ENCODE measurements around the gene GJB3. TPM values are rescaled to one million over a fixed set of nuclear protein-coding genes. Genes with fewer than 3 reads are reported as not detected.

GJB3 gene
- polyA plus RNA-seq, 1 donor (not counting 4 experiments of a cell fraction or from before 2014, with no cell fraction given) = 133 TPM

DNA sequence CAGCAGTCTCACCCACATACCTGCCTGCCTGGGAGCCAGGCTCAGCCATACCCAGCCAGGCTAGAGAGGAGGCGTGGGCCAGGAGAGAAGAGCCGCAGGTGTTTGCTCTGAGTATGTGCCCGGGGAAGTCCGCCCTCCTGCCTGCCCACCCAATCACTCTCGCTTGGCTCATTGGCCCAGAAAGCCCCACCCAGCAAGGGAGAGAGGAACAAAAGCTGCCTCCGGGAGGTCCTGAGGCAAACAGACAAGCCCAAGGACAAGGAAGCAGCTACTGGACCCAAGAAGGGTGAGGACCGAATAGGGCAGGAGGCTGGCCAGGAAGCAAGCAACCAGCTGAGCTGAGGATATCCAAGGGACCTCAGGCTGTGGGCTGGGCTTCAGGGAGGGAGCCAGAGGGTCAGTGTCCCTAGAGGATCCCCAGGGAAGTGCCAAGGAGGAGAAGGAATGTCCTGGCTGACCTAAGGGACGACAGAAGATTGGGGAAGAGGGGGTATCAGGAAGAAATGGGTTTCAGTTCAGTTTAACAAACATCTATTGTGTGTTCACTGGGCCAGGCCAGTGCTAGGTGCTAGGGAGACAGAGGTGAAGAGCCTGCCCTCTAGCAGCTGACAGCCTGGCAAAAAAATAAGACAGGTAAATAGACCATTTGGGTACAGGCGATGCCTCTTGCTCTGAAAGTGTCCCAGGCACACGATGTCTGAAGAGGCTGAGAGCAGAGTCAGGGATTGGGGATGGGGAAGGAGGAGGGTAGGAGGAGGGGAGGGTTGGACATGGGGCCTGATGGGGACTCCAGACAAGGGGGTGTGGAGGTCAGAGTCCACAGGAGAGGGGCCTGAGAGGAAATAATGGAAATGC is 21.3 kb upstream of the GJB3 start, which contains the start of gene GJB4:
GJB4 (plus strand) TSS at position 238 of the 855 bp plus-strand sequence. CDS start 1,515 bp downstream, outside the sequence.
- peak; percentile 83 for DNase-seq (ENCODE audit: low read depth, low spot score)
- Histone ChIP-seq H2AFZ (ENCODE audit: control insufficient read depth, low read length) (no peak within 1 kb of the TSS), H3K79me2 (ENCODE audit: control insufficient read depth, insufficient read depth, low read length) (peaks cover 64% of the 10 kb centered on the region), H3K4me1 (ENCODE audit: control insufficient read depth, extremely low read depth, insufficient read depth, low read length) (peaks cover 90% of the 10 kb centered on the region), H3K9me1 (ENCODE audit: control insufficient read depth, extremely low read depth, insufficient read depth, low read length) (no peaks in the 10 kb centered on the region), H3K4me3 (ENCODE audit: control insufficient read depth in 2 of 3, extremely low read depth in 1 of 3, insufficient read depth in 2 of 3, low read depth in 1 of 3, low read length in 3 of 3) (peak within 1 kb of the TSS; percentile 21 to 61 (median 58)), H3K36me3 (ENCODE audit: control insufficient read depth in 2 of 2, extremely low read depth in 1 of 2, insufficient read depth in 2 of 2, low read length in 2 of 2) (peaks cover 16 to 39% of the 10 kb centered on the region in 2 experiments), H3K9me3 (ENCODE audit: control insufficient read depth, low read depth, low read length) (no peaks in the 10 kb centered on the region), H3K27me3 (ENCODE audit: control insufficient read depth, extremely low read depth, insufficient read depth, low read length) (no peaks in the 10 kb centered on the region), H4K20me1 (ENCODE audit: control insufficient read depth, extremely low read depth, insufficient read depth, low read length) (no peaks in the 10 kb centered on the region), H3K27ac (ENCODE audit: control insufficient read depth, insufficient read depth, low read length) (peak within 1 kb of the TSS; percentile 77), H3K9ac (ENCODE audit: control insufficient read depth, extremely low read depth, insufficient read depth, low read length) (peak within 1 kb of the TSS; percentile 65), H3K4me2 (ENCODE audit: control insufficient read depth, extremely low read depth, insufficient read depth, low read depth, low read length) (peak within 1 kb of the TSS; percentile 84)
- TF ChIP-seq, protein P1, sequence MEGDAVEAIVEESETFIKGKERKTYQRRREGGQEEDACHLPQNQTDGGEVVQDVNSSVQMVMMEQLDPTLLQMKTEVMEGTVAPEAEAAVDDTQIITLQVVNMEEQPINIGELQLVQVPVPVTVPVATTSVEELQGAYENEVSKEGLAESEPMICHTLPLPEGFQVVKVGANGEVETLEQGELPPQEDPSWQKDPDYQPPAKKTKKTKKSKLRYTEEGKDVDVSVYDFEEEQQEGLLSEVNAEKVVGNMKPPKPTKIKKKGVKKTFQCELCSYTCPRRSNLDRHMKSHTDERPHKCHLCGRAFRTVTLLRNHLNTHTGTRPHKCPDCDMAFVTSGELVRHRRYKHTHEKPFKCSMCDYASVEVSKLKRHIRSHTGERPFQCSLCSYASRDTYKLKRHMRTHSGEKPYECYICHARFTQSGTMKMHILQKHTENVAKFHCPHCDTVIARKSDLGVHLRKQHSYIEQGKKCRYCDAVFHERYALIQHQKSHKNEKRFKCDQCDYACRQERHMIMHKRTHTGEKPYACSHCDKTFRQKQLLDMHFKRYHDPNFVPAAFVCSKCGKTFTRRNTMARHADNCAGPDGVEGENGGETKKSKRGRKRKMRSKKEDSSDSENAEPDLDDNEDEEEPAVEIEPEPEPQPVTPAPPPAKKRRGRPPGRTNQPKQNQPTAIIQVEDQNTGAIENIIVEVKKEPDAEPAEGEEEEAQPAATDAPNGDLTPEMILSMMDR (optimal IDR thresholded peaks at IDR 0.05 in 1 of 3, IDR thresholded peaks at IDR 0.05 in 1 of 3, conservative IDR thresholded peaks at IDR 0.05 in 1 of 3; ENCODE audit: extremely low read depth in 1 of 3, insufficient read depth in 2 of 3, low read length in 3 of 3) = peak in 1 of 3 experiments; percentile 33
- no peak for TF ChIP-seq EZH2 (IDR thresholded peaks at IDR 0.05; ENCODE audit: low read length)
- peak; percentile 82 for FAIRE-seq
- dilution Hi-C loops (cut with MboI; ENCODE audit: extremely low pct_ligation_motif_present, low sequenced_read_pairs) = no loop called here

DNA sequence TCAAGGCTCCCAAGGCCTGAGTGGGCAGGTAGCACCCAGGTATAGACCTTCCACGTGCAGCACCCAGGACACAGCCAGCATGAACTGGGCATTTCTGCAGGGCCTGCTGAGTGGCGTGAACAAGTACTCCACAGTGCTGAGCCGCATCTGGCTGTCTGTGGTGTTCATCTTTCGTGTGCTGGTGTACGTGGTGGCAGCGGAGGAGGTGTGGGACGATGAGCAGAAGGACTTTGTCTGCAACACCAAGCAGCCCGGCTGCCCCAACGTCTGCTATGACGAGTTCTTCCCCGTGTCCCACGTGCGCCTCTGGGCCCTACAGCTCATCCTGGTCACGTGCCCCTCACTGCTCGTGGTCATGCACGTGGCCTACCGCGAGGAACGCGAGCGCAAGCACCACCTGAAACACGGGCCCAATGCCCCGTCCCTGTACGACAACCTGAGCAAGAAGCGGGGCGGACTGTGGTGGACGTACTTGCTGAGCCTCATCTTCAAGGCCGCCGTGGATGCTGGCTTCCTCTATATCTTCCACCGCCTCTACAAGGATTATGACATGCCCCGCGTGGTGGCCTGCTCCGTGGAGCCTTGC is 19.7 kb upstream of the GJB3 start:
- H3K36me3 ChIP-seq (ENCODE audit: control insufficient read depth in 2 of 2, extremely low read depth in 1 of 2, insufficient read depth in 2 of 2, low read length in 2 of 2) = peaks cover 16 to 41% of the 10 kb centered on the region in 2 experiments
- H3K9ac ChIP-seq (ENCODE audit: control insufficient read depth, extremely low read depth, insufficient read depth, low read length) = no peak overlapping the region
- no peak overlapping the region for H3K27ac ChIP-seq (ENCODE audit: control insufficient read depth, insufficient read depth, low read length)
- H3K27me3 ChIP-seq (ENCODE audit: control insufficient read depth, extremely low read depth, insufficient read depth, low read length) = no peaks in the 10 kb centered on the region
- H3K9me1 ChIP-seq (ENCODE audit: control insufficient read depth, extremely low read depth, insufficient read depth, low read length) = no peaks in the 10 kb centered on the region
- H3K4me1 ChIP-seq (ENCODE audit: control insufficient read depth, extremely low read depth, insufficient read depth, low read length) = peaks cover 82% of the 10 kb centered on the region
- peaks cover 56% of the 10 kb centered on the region for H3K79me2 ChIP-seq (ENCODE audit: control insufficient read depth, insufficient read depth, low read length)
- dilution Hi-C loops (cut with MboI; ENCODE audit: extremely low pct_ligation_motif_present, low sequenced_read_pairs) = no loop called here
- H3K9me3 ChIP-seq (ENCODE audit: control insufficient read depth, low read depth, low read length) = no peaks in the 10 kb centered on the region
- no peaks in the 10 kb centered on the region for H4K20me1 ChIP-seq (ENCODE audit: control insufficient read depth, extremely low read depth, insufficient read depth, low read length)
- no peak for FAIRE-seq
- TF ChIP-seq, protein P1 (optimal IDR thresholded peaks at IDR 0.05 in 1 of 3, IDR thresholded peaks at IDR 0.05 in 1 of 3, conservative IDR thresholded peaks at IDR 0.05 in 1 of 3; ENCODE audit: extremely low read depth in 1 of 3, insufficient read depth in 2 of 3, low read length in 3 of 3) = no peak
- no peak for TF ChIP-seq EZH2 (IDR thresholded peaks at IDR 0.05; ENCODE audit: low read length)
- DNase-seq (ENCODE audit: low read depth, low spot score) = no peak
- H2AFZ ChIP-seq (ENCODE audit: control insufficient read depth, low read length) = no peak overlapping the region
- no peak overlapping the region for H3K4me2 ChIP-seq (ENCODE audit: control insufficient read depth, extremely low read depth, insufficient read depth, low read depth, low read length)
- no peak overlapping the region for H3K4me3 ChIP-seq (ENCODE audit: control insufficient read depth in 2 of 3, extremely low read depth in 1 of 3, insufficient read depth in 2 of 3, low read depth in 1 of 3, low read length in 3 of 3)

Measured in keratinocyte (primary cell).